Peyer's patch (tissue), 4 donors: ENCODE measurements around the gene COBL. TPM values are rescaled to one million over a fixed set of nuclear protein-coding genes. Genes with fewer than 3 reads are reported as not detected.

Experiments
- DNase-seq, 3 donors: peaks; one replicate each; pipeline ENCODE4 v3.0.0-alpha.2; 2017 to 2019
- H3K27ac ChIP-seq, 4 donors: fragments of 200-600 bp; sonication (generic); one replicate each; pipeline ENCODE4 v1.5.1; 2016 to 2019
- H3K27me3 ChIP-seq, 2 donors: fragments of 200-600 bp; sonication (generic); one replicate each; pipeline ENCODE4 v1.5.1; 2019
- H3K36me3 ChIP-seq, 3 donors: fragments of 200-600 bp; sonication (generic); one replicate each; pipeline ENCODE4 v1.5.1; 2016 to 2019
- H3K4me1 ChIP-seq, 4 donors: fragments of 200-600 bp; sonication (generic); one replicate each; pipeline ENCODE4 v1.5.1; 2016 to 2019
- H3K4me3 ChIP-seq, 4 donors: fragments of 200-600 bp; sonication (generic); 1 replicate in 3 of 4; 2 replicates in 1 of 4; pipeline ENCODE4 v1.5.1; 2016 to 2019; ENCODE audit warnings: mild to moderate bottlenecking in 1 of 4
- H3K9me3 ChIP-seq, 4 donors: fragments of 200-600 bp; sonication (generic); one replicate each; pipeline ENCODE4 v1.5.1; 2016 to 2019; ENCODE audit warnings: mild to moderate bottlenecking in 1 of 4
- CTCF ChIP-seq, 6 experiments: fragments of 450-650 bp in 4 of 6; fragments of 200-600 bp in 2 of 6; sonication (generic) in 1 of 6; IDR thresholded peaks; one replicate each; pipeline ENCODE4 v1.5.1; 2017 to 2019; ENCODE audit warnings: antibody characterized with exemption in 6 of 6, mild to moderate bottlenecking in 3 of 6, moderate library complexity in 1 of 6
- POLR2A ChIP-seq, 2 donors: fragments of 450-650 bp; IDR thresholded peaks; one replicate each; pipeline ENCODE4 v1.5.1; 2017; ENCODE audit warnings: antibody characterized with exemption in 2 of 2, mild to moderate bottlenecking in 2 of 2, moderate library complexity in 2 of 2
- total RNA-seq, 4 donors: library from RNA; depleted of rRNA; stranded (reverse); fragments of >200 nt; gene quantifications; one replicate each; pipeline ENCODE4 v1.1.0, GENCODE V29; 2016

The COBL gene
- total RNA-seq, 4 donors from 2014 or later = 25.6 to 129 (median 116) TPM

- H3K4me3 ChIP-seq = no peak overlapping the region
- no peak for DNase-seq
- peaks cover 0 to 33% (median 0%) of the 10 kb centered on the region in 3 donors for H3K36me3 ChIP-seq
- H3K9me3 ChIP-seq = no peaks in the 10 kb centered on the region
- H3K4me1 ChIP-seq = peaks cover 0 to 4% (median 0%) of the 10 kb centered on the region in 4 donors
- no peaks in the 10 kb centered on the region for H3K27me3 ChIP-seq
- no peak overlapping the region for H3K27ac ChIP-seq
- TF ChIP-seq CTCF (IDR thresholded peaks at IDR 0.05) (no peak), POLR2A (IDR thresholded peaks at IDR 0.05) (no peak)
Observed at GRCh38 chr7:51031216-51031615, 285.4 kb downstream of the COBL start.

GRCh38 chr7:51029701-51030191 lies 286.9 kb downstream of the COBL start:
- TF ChIP-seq CTCF (IDR thresholded peaks at IDR 0.05) = no peak
- no peak for TF ChIP-seq POLR2A (IDR thresholded peaks at IDR 0.05)
- Histone ChIP-seq H3K9me3 (no peaks in the 10 kb centered on the region), H3K4me3 (no peak overlapping the region), H3K4me1 (peaks cover 0 to 2% (median 0%) of the 10 kb centered on the region in 4 donors), H3K27ac (no peak overlapping the region), H3K27me3 (no peaks in the 10 kb centered on the region), H3K36me3 (peaks cover 0 to 48% (median 0%) of the 10 kb centered on the region in 3 donors)
- DNase-seq = no peak

GRCh38 chr7:51029131-51029530 lies 287.5 kb downstream of the COBL start:
- Histone ChIP-seq H3K27me3 (no peaks in the 10 kb centered on the region), H3K4me3 (no peak overlapping the region), H3K36me3 (peaks cover 0 to 49% (median 0%) of the 10 kb centered on the region in 3 donors), H3K9me3 (no peaks in the 10 kb centered on the region), H3K27ac (no peak overlapping the region), H3K4me1 (no peaks in the 10 kb centered on the region)
- DNase-seq = no peak
- TF ChIP-seq CTCF (IDR thresholded peaks at IDR 0.05) (no peak), POLR2A (IDR thresholded peaks at IDR 0.05) (no peak)

- H3K4me3 ChIP-seq = no peak overlapping the region
- H3K27ac ChIP-seq = no peak overlapping the region
- H3K4me1 ChIP-seq = no peaks in the 10 kb centered on the region
- TF ChIP-seq CTCF (IDR thresholded peaks at IDR 0.05) (no peak), POLR2A (IDR thresholded peaks at IDR 0.05) (no peak)
- peaks cover 0 to 49% (median 0%) of the 10 kb centered on the region in 3 donors for H3K36me3 ChIP-seq
- DNase-seq = no peak
- no peaks in the 10 kb centered on the region for H3K27me3 ChIP-seq
- no peaks in the 10 kb centered on the region for H3K9me3 ChIP-seq
Observed at GRCh38 chr7:51027935-51028830, 288.4 kb downstream of the COBL start.

GRCh38 chr7:51027106-51027934 lies 289.3 kb downstream of the COBL start:
- no peak overlapping the region for H3K27ac ChIP-seq
- no peak for DNase-seq
- TF ChIP-seq CTCF (IDR thresholded peaks at IDR 0.05) (no peak), POLR2A (IDR thresholded peaks at IDR 0.05) (no peak)
- peaks cover 0 to 49% (median 0%) of the 10 kb centered on the region in 3 donors for H3K36me3 ChIP-seq
- H3K27me3 ChIP-seq = no peaks in the 10 kb centered on the region
- H3K4me1 ChIP-seq = no peaks in the 10 kb centered on the region
- H3K9me3 ChIP-seq = no peaks in the 10 kb centered on the region
- no peak overlapping the region for H3K4me3 ChIP-seq
